GM12891 (cell line): ENCODE results near the gene TP73.

Experiments
- POLR2A ChIP-seq: IDR thresholded peaks from 2 replicates; pipeline ENCODE4 v1.6.1; 2011; ENCODE audit warnings: low read depth, low read length, control low read depth
- POLR2AphosphoS5 ChIP-seq: IDR thresholded peaks from 2 replicates; pipeline ENCODE4 v1.6.1; 2011; ENCODE audit warnings: low read depth, low read length, control low read depth
- SPI1 ChIP-seq: IDR thresholded peaks from 2 replicates; pipeline ENCODE4 v1.6.1; 2011; ENCODE audit warnings: low read depth, low read length, control low read depth
- TAF1 ChIP-seq: IDR thresholded peaks from 2 replicates; pipeline ENCODE4 v1.6.1; 2011; ENCODE audit warnings: low read depth, low read length, control low read depth

DNA sequence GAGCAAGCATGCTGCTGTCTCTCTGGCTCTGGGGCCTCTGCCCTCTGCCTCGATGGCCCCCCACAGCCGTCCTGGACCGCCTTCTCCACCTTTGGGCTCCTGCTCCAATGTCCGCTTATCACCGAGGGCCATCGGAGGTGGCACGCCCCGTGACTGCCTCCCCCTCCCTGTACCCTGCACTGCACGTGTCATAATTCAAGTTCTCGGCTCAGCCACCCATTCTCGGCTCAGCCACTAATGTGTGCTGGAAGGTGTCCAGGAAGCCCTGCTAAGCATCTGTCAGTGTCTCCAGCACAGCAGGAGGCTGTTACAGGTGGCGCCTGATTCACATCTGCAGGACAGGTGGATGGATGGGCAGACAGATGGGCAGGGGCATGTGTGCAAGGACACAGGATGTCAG is 45.5 kb downstream of the TP73 start:
- TF ChIP-seq TAF1 (no peak), POLR2A (no peak), POLR2AphosphoS5 (no peak), SPI1 (no peak)
